ENCODE measurements around the gene EVC2.

The EVC2 gene

DNA sequence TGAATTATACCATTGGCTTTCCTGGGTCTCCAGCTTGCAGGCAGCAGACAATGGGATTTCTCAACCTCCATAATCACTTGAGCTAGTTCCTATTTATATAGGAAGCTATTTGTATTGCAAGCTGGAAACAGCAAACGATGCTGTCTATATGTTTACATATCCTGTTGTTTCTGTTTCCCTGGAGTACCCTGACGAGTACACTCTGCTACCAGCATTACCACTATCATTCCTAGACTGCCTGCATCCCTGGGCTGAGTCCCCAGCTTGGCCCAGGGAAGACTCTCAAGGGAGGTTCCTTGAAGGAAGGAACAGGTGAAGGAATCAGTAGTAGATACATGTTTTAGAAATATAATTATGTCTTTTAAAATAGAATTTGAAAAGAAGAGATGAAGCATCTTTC is 81.4 kb downstream of the EVC2 start:
- TF ChIP-seq, protein P1, sequence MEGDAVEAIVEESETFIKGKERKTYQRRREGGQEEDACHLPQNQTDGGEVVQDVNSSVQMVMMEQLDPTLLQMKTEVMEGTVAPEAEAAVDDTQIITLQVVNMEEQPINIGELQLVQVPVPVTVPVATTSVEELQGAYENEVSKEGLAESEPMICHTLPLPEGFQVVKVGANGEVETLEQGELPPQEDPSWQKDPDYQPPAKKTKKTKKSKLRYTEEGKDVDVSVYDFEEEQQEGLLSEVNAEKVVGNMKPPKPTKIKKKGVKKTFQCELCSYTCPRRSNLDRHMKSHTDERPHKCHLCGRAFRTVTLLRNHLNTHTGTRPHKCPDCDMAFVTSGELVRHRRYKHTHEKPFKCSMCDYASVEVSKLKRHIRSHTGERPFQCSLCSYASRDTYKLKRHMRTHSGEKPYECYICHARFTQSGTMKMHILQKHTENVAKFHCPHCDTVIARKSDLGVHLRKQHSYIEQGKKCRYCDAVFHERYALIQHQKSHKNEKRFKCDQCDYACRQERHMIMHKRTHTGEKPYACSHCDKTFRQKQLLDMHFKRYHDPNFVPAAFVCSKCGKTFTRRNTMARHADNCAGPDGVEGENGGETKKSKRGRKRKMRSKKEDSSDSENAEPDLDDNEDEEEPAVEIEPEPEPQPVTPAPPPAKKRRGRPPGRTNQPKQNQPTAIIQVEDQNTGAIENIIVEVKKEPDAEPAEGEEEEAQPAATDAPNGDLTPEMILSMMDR (IDR thresholded peaks at IDR 0.05), result no peak
- Mint-ChIP-seq H3K9me3 (no peaks in the 10 kb centered on the region), H3K4me1 (no peaks in the 10 kb centered on the region), H3K27ac (no peak overlapping the region), H3K27me3 (ENCODE audit: low read depth, poor library complexity) (peaks cover 3% of the 10 kb centered on the region), H3K4me3 (no peak overlapping the region), H3K36me3 (ENCODE audit: low read depth) (peaks cover 59% of the 10 kb centered on the region)
- DNase-seq, result no peak

DNA sequence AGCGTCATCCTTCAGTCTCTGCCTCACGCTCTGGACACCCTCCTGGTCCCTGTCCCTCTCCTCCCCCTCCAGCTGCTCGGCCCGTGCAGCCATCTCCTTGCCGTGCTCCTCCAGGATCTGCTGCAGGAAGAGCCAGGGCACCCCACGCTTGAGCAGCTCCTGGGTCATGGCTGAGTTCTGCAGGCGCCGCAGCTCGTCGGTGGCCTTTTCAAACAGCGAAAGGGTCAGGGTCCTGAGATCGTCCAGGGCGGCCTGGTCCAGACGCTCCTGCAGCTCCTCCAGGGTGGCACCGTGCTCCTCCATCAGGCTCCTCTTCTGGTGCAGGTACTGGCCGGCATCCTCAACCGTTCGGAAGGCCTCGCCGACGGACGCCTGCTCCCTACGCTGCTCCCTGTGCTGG is 85.8 kb downstream of the EVC2 start:
- Mint-ChIP-seq H3K4me1 (peaks cover 5% of the 10 kb centered on the region), H3K9me3 (no peaks in the 10 kb centered on the region), H3K27me3 (ENCODE audit: low read depth, poor library complexity) (peaks cover 2% of the 10 kb centered on the region), H3K4me3 (no peak overlapping the region), H3K27ac (no peak overlapping the region), H3K36me3 (ENCODE audit: low read depth) (peaks cover 66% of the 10 kb centered on the region)
- no peak for DNase-seq
- TF ChIP-seq, protein P1 (IDR thresholded peaks at IDR 0.05), result no peak

DNA sequence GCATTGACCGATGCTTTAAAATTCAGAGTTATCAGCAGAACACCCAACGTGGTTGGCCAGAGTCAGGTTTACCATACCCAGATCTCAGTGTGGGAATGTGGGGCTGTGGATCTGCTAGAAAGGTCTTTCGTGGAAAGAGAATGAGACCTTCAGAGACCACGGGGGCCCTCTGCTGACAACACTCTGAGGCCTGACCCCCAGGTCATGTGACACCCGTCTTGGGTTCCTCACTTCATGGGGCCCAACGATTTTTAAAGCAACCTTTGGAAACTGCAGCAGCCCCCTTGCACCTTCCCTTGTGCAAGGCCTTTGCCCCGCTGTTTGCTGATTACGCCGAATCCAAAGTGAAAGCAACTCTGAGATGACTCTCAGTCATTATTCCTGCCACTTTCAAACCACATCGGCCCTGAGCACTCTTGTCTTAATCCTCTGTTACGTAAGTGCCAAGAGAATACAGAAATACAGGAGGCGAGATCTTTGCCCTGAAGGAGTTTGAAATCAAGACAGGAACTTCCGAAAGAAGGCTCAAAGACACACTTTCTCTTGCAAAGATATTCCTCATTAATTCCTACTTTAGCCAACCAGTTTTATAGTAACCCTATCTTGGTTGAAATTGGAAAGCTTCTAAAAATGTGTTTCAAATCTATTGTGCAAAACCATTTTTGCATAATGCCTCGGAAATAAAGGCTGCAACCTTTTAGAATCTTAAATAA is 88.3 kb downstream of the EVC2 start:
- peaks cover 3% of the 10 kb centered on the region for H3K27me3 Mint-ChIP-seq (ENCODE audit: low read depth, poor library complexity)
- peaks cover 12% of the 10 kb centered on the region for H3K4me1 Mint-ChIP-seq
- TF ChIP-seq, protein P1 (IDR thresholded peaks at IDR 0.05), result no peak
- peak overlapping the region; percentile 53 for H3K27ac Mint-ChIP-seq
- H3K4me3 Mint-ChIP-seq, result no peak overlapping the region
- H3K9me3 Mint-ChIP-seq, result no peaks in the 10 kb centered on the region
- DNase-seq, result no peak
- H3K36me3 Mint-ChIP-seq (ENCODE audit: low read depth), result peaks cover 77% of the 10 kb centered on the region

DNA sequence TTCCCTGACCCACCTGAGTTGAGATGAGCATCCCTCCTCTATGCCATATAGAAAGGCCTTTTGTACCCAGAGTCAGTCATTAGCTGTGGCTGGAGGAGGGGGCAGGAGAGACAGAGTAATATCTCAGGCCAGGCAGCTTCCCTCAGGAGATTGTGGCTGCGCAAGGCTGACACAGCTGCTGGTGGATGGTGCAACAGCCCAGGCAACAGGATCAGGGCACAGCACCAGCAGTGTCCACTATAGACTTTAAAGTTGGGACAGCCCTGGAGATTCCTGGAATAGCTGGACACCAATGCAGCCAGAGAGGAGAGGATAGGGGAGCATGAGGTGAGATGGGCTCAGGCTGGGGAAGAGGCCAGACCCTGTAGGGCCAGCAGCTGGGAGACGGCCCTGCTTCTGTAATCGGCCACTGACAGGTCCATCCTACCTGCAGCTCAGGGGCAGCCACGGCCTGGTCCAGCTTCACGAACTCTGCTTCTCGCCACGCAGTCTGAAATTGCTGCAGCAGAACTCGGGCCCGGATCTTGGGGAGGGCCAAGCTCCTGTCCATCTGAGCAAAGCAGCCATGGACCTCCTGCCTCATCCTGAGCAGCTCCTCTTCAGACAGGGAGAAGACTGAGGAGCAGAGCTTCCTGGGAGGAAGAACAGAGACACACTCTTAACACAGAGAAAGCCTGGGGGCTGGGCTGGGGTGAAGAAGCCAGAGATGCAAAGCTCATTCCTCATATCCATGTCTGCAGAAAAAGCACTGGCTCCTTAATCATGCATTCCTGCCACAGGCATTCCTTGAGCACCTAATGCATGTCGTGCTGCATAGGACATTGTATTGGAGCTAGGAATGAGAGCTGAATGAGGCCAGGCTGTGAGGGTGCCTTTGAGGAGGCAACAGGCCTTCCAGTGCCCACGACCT is 90.1 kb downstream of the EVC2 start:
- no peaks in the 10 kb centered on the region for H3K9me3 Mint-ChIP-seq
- H3K36me3 Mint-ChIP-seq (ENCODE audit: low read depth), result peaks cover 78% of the 10 kb centered on the region

DNA sequence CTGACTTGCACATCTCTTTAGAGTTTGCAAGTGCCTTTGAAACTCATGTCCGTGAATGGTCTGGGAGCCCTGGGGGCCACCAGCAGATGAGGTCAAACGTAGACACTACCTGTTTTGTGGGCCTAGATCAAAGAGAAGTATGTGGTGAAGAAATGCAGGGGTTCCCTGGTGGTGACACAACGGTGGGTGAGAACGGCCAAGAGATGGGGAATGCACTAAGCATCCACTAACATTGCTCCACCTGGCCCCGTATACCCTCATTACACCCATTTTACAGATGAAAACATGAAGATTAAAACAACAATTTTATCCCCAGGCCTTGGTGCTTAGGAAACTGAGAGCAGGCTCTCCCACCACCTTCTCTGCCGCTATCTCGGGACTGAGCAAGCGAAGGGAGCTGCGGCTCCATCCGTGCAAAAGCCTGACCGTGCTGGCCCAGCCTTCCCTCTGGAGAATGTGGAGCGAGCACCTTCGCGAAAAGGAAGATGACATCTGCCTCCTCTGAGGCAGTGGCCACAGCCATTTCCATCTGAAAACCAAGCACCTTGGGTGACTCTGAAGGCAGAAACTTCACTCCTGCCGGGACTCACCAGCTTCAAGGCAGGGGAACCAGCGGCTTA is 91.9 kb downstream of the EVC2 start:
- no peak for DNase-seq
- Mint-ChIP-seq H3K27me3 (ENCODE audit: low read depth, poor library complexity) (peaks cover 3% of the 10 kb centered on the region), H3K27ac (no peak overlapping the region), H3K36me3 (ENCODE audit: low read depth) (peaks cover 81% of the 10 kb centered on the region), H3K4me1 (peaks cover 21% of the 10 kb centered on the region), H3K9me3 (no peaks in the 10 kb centered on the region), H3K4me3 (no peak overlapping the region)
- TF ChIP-seq, protein P1 (IDR thresholded peaks at IDR 0.05), result no peak

More for the DNA sequence above, 90.1 kb downstream of the EVC2 start:
- TF ChIP-seq, protein P1 (IDR thresholded peaks at IDR 0.05), result no peak
- H3K27me3 Mint-ChIP-seq (ENCODE audit: low read depth, poor library complexity), result peaks cover 3% of the 10 kb centered on the region
- no peak for DNase-seq
- H3K4me1 Mint-ChIP-seq, result peaks cover 13% of the 10 kb centered on the region
- H3K27ac Mint-ChIP-seq, result no peak overlapping the region
- no peak overlapping the region for H3K4me3 Mint-ChIP-seq
